H9 (cell line): Measurements from ENCODE around the gene UVRAG. TPM values are rescaled to one million over a fixed set of nuclear protein-coding genes. Genes with fewer than 3 reads are reported as not detected.

Source experiments
- DNase-seq: peaks from one replicate; pipeline ENCODE4 v3.0.0-alpha.2; 2017
- H2AFZ ChIP-seq: one replicate; pipeline ENCODE4 v1.6.1; 2013; ENCODE audit warnings: mild to moderate bottlenecking, low read length, control low read depth, moderate library complexity
- H2AK5ac ChIP-seq: 2 replicates; pipeline ENCODE4 v1.6.1; 2013; ENCODE audit warnings: low read length, control low read depth, mixed read lengths; ENCODE audit not compliant: insufficient read length
- H2BK120ac ChIP-seq: one replicate; pipeline ENCODE4 v1.6.1; 2013; ENCODE audit warnings: low read depth, mild to moderate bottlenecking, low read length, control low read depth, inconsistent platforms; ENCODE audit not compliant: poor library complexity, severe bottlenecking
- H2BK12ac ChIP-seq: 2 replicates; pipeline ENCODE4 v1.6.1; 2013; ENCODE audit warnings: low read length, control low read depth, mixed read lengths, low read depth; ENCODE audit not compliant: insufficient read length
- H2BK15ac ChIP-seq: 2 replicates; pipeline ENCODE4 v1.6.1; 2013; ENCODE audit warnings: low read depth, low read length, control low read depth
- H2BK20ac ChIP-seq: one replicate; pipeline ENCODE4 v1.6.1; 2013; ENCODE audit warnings: low read depth, mild to moderate bottlenecking, low read length, control low read depth, inconsistent platforms; ENCODE audit not compliant: poor library complexity, severe bottlenecking
- H2BK5ac ChIP-seq: 2 replicates; pipeline ENCODE4 v1.6.1; 2013; ENCODE audit warnings: low read length, control low read depth, mixed read lengths; ENCODE audit not compliant: insufficient read length
- H3K14ac ChIP-seq: 2 replicates; pipeline ENCODE4 v1.6.1; 2013; ENCODE audit warnings: low read length, control low read depth; ENCODE audit not compliant: insufficient read depth
- H3K18ac ChIP-seq: 2 replicates; pipeline ENCODE4 v1.6.1; 2013; ENCODE audit warnings: low read depth, mild to moderate bottlenecking, mixed read lengths, low read length, control low read depth; ENCODE audit not compliant: insufficient read length
- H3K23ac ChIP-seq: 2 replicates; pipeline ENCODE4 v1.6.1; 2013; ENCODE audit warnings: low read length, control low read depth, mixed read lengths, low read depth; ENCODE audit not compliant: insufficient read length
- H3K23me2 ChIP-seq: 2 replicates; pipeline ENCODE4 v1.6.1; 2013; ENCODE audit warnings: low read depth, mild to moderate bottlenecking, mixed read lengths, low read length, control low read depth; ENCODE audit not compliant: insufficient read length, poor library complexity, severe bottlenecking
- H3K27ac ChIP-seq: 2 replicates; pipeline ENCODE4 v1.5.1; 2013; ENCODE audit warnings: low read length, control low read depth, mixed read lengths, low read depth; ENCODE audit not compliant: insufficient read length
- H3K27me3 ChIP-seq: 2 replicates; pipeline ENCODE4 v1.6.1; 2013; ENCODE audit warnings: low read length, control low read depth, inconsistent platforms; ENCODE audit not compliant: insufficient read depth
- H3K4ac ChIP-seq: 2 replicates; pipeline ENCODE4 v1.6.1; 2013; ENCODE audit warnings: low read depth, mild to moderate bottlenecking, control low read depth, inconsistent platforms, low read length, moderate library complexity
- H3K4me1 ChIP-seq: 2 replicates; pipeline ENCODE4 v1.6.1; 2013; ENCODE audit warnings: low read length, control low read depth, inconsistent platforms; ENCODE audit not compliant: insufficient read depth
- H3K4me2 ChIP-seq: 2 replicates; pipeline ENCODE4 v1.6.1; 2013; ENCODE audit warnings: low read length, control low read depth, mixed read lengths; ENCODE audit not compliant: insufficient read length, insufficient read depth
- H3K56ac ChIP-seq: 2 replicates; pipeline ENCODE4 v1.6.1; 2013; ENCODE audit warnings: low read depth, mild to moderate bottlenecking, mixed read lengths, low read length, control low read depth; ENCODE audit not compliant: insufficient read length
- H3K79me1 ChIP-seq: 2 replicates; pipeline ENCODE4 v1.6.1; 2013; ENCODE audit warnings: low read depth, mild to moderate bottlenecking, moderate library complexity, low read length, control low read depth, inconsistent platforms; ENCODE audit not compliant: insufficient read depth, poor library complexity, severe bottlenecking
- H3K79me2 ChIP-seq: 2 replicates; pipeline ENCODE4 v1.6.1; 2013; ENCODE audit warnings: low read length, control low read depth, inconsistent platforms; ENCODE audit not compliant: insufficient read depth
- H3K9ac ChIP-seq: 2 replicates; pipeline ENCODE4 v1.6.1; 2013; ENCODE audit warnings: low read length, control low read depth, mixed read lengths; ENCODE audit not compliant: insufficient read length; ENCODE audit errors: extremely low read depth
- H3K9me3 ChIP-seq: one replicate; pipeline ENCODE4 v1.6.1; 2013; ENCODE audit warnings: low read depth, low read length, inconsistent platforms; ENCODE audit not compliant: control insufficient read depth
- H3T11ph ChIP-seq: one replicate; pipeline ENCODE4 v1.6.1; 2013; ENCODE audit warnings: mild to moderate bottlenecking, low read length, control low read depth, inconsistent platforms
- H4K20me1 ChIP-seq: one replicate; pipeline ENCODE4 v1.6.1; 2013; ENCODE audit not compliant: control insufficient read depth, insufficient read length, insufficient read depth
- H4K5ac ChIP-seq: 2 replicates; pipeline ENCODE4 v1.6.1; 2013; ENCODE audit warnings: low read depth, mild to moderate bottlenecking, mixed read lengths, low read length, control low read depth; ENCODE audit not compliant: insufficient read length
- H4K8ac ChIP-seq: replicated peaks from 2 replicates; pipeline ENCODE4 v1.6.1; 2013; ENCODE audit warnings: low read length, control low read depth, mixed read lengths, low read depth; ENCODE audit not compliant: insufficient read length
- H4K91ac ChIP-seq: 2 replicates; pipeline ENCODE4 v1.6.1; 2013; ENCODE audit warnings: low read depth, mild to moderate bottlenecking, moderate library complexity, mixed read lengths, low read length, control low read depth; ENCODE audit not compliant: insufficient read length
- H3K27ac Mint-ChIP-seq, 3 experiments: 2 replicates in 2 of 3; 3 replicates in 1 of 3; pipeline ENCODE4 v1.8.0; 2020 to 2021; ENCODE audit warnings: mixed read lengths in 3 of 3, mild to moderate bottlenecking in 1 of 3, moderate library complexity in 1 of 3
- H3K27me3 Mint-ChIP-seq: 2 replicates; pipeline ENCODE4 v1.8.0; 2021; ENCODE audit warnings: low read depth, mild to moderate bottlenecking, moderate library complexity, mixed read lengths
- H3K36me3 Mint-ChIP-seq, 3 experiments: 2 replicates in 2 of 3; 3 replicates in 1 of 3; pipeline ENCODE4 v1.8.0; 2020 to 2021; ENCODE audit warnings: low read depth in 3 of 3, mixed read lengths in 3 of 3; ENCODE audit not compliant: insufficient read depth in 1 of 3
- H3K4me1 Mint-ChIP-seq, 2 experiments: 2 replicates each; pipeline ENCODE4 v1.8.0; 2020; ENCODE audit warnings: mixed read lengths in 2 of 2
- H3K4me3 Mint-ChIP-seq, 2 experiments: 2 replicates in 1 of 2; 3 replicates in 1 of 2; pipeline ENCODE4 v1.8.0; 2020 to 2021; ENCODE audit warnings: mild to moderate bottlenecking in 2 of 2, mixed read lengths in 2 of 2, moderate library complexity in 1 of 2
- H3K9me3 Mint-ChIP-seq, 2 experiments: 2 replicates in 1 of 2; 3 replicates in 1 of 2; pipeline ENCODE4 v1.8.0; 2020; ENCODE audit warnings: mild to moderate bottlenecking in 2 of 2, mixed read lengths in 2 of 2, moderate library complexity in 1 of 2
- WGBS: extraction: QIAGEN DNeasy Blood & Tissue Kit; methylation state at CpG from one replicate; pipeline ENCODE4 v1.1.7; 2013; ENCODE audit warnings: missing lambda C conversion rate, low lambda C conversion rate, mixed read lengths; ENCODE audit not compliant: insufficient read length; ENCODE audit errors: extremely low coverage; 5-methylcytosine and 5-hydroxymethylcytosine counted together
- total RNA-seq: library from RNA; stranded (reverse); gene quantifications from 2 replicates; pipeline ENCODE4 v1.2.1, GENCODE V29; 2021
- TF ChIP-seq, protein P1 (sequence below): fragments of 200-600 bp; sonication (generic); conservative IDR thresholded peaks from 3 replicates; pipeline ENCODE4 v1.8.0; 2021; ENCODE audit warnings: antibody characterized with exemption, mild to moderate bottlenecking

UVRAG gene
- total RNA-seq, 1 experiment from 2014 or later: 18.5 TPM

DNA sequence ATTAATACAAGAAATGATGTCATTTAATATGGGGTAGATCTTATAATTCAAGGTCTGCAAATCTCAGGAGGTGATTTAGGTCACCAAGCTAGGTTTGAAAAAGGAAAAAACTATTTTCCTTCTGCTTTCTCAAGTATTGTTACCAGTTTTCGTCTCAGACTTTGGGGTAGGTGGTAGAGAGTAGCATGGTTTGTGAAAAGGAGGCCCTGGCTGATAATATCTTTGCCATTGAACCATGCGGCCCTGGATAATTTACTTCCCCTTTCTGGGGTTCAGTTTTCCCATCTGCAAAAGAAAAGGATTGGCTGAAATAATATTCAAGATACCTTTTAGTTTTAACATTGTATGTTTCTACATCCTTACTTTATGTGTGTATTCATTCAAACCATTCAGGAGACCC, 299.2 kb downstream of the UVRAG start:
- Histone ChIP-seq H3K4me1 (no peaks in the 10 kb centered on the region), H4K8ac (no peak overlapping the region), H4K20me1 (no peaks in the 10 kb centered on the region), H2AFZ (no peak overlapping the region), H4K91ac (no peak overlapping the region), H3K4me2 (no peak overlapping the region), H3K4ac (no peak overlapping the region), H3K9ac (no peak overlapping the region), H2BK15ac (no peak overlapping the region), H3K14ac (no peak overlapping the region), H3K27me3 (no peaks in the 10 kb centered on the region), H3K79me1 (no peaks in the 10 kb centered on the region), H4K5ac (no peak overlapping the region), H3K79me2 (no peaks in the 10 kb centered on the region), H3T11ph (no peak overlapping the region), H3K23me2 (no peaks in the 10 kb centered on the region), H2BK12ac (no peak overlapping the region), H3K27ac (no peak overlapping the region), H2BK5ac (no peak overlapping the region), H2BK120ac (no peak overlapping the region), H3K18ac (no peak overlapping the region), H3K56ac (no peak overlapping the region), H3K9me3 (no peaks in the 10 kb centered on the region), H2AK5ac (no peak overlapping the region), H2BK20ac (no peak overlapping the region), H3K23ac (no peak overlapping the region)
- no CpG with 5 or more reads among the region's 2 CpGs for WGBS
- no peak for DNase-seq
- H3K4me3 Mint-ChIP-seq: no peak overlapping the region
- H3K27ac Mint-ChIP-seq: no peak overlapping the region
- no peaks in the 10 kb centered on the region for H3K9me3 Mint-ChIP-seq
- no peaks in the 10 kb centered on the region for H3K27me3 Mint-ChIP-seq
- TF ChIP-seq, protein P1, sequence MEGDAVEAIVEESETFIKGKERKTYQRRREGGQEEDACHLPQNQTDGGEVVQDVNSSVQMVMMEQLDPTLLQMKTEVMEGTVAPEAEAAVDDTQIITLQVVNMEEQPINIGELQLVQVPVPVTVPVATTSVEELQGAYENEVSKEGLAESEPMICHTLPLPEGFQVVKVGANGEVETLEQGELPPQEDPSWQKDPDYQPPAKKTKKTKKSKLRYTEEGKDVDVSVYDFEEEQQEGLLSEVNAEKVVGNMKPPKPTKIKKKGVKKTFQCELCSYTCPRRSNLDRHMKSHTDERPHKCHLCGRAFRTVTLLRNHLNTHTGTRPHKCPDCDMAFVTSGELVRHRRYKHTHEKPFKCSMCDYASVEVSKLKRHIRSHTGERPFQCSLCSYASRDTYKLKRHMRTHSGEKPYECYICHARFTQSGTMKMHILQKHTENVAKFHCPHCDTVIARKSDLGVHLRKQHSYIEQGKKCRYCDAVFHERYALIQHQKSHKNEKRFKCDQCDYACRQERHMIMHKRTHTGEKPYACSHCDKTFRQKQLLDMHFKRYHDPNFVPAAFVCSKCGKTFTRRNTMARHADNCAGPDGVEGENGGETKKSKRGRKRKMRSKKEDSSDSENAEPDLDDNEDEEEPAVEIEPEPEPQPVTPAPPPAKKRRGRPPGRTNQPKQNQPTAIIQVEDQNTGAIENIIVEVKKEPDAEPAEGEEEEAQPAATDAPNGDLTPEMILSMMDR: no peak
- peaks cover 0 to 10% (median 0%) of the 10 kb centered on the region in 3 experiments; a peak in 2 of 7 replicates for H3K36me3 Mint-ChIP-seq
- H3K4me1 Mint-ChIP-seq: peaks cover 0 to 2% of the 10 kb centered on the region in 2 experiments; a peak in 2 of 4 replicates
